Measurements from ENCODE around the gene PPIL6.
A peak's percentile ranks its signal among the peaks of the same experiment; 100 is the strongest.

- peak in 9 of 12 donors; percentile 14 to 53 (median 36) for TF ChIP-seq CTCF (IDR thresholded peaks at IDR 0.05)
- peak in 1 of 2 donors; percentile 37 for TF ChIP-seq POLR2A (IDR thresholded peaks at IDR 0.05)
Measured at GRCh38 chr6:109455437-109456110, 15.1 kb upstream of the PPIL6 start, which contains the start of gene MICAL1.
